Mucosa of descending colon (tissue), 3 donors: ENCODE data around the gene ADGRB2. TPM values are rescaled to one million over a fixed set of nuclear protein-coding genes. Genes with fewer than 3 reads are reported as not detected.

Experiments used
- ATAC-seq: fragments of 200-7000 bp; cut with Tn5 transposase; one replicate; pipeline ENCODE4 v1.9.1; 2020; ENCODE audit warnings: mild to moderate bottlenecking, moderate library complexity
- DNase-seq, 3 donors: peaks; one replicate each; pipeline ENCODE4 v3.0.0-alpha.2; 2020
- H3K36me3 ChIP-seq: fragments of 200-600 bp; one replicate; pipeline ENCODE4 v1.8.0; 2021; ENCODE audit warnings: low read depth, mild to moderate bottlenecking
- H3K4me1 ChIP-seq: fragments of 200-600 bp; one replicate; pipeline ENCODE4 v1.8.0; 2021; ENCODE audit warnings: low read depth, mild to moderate bottlenecking
- H3K4me3 ChIP-seq: fragments of 200-600 bp; one replicate; pipeline ENCODE4 v1.8.0; 2021; ENCODE audit warnings: mild to moderate bottlenecking
- H3K9me3 ChIP-seq: fragments of 200-600 bp; one replicate; pipeline ENCODE4 v1.8.0; 2021; ENCODE audit warnings: mild to moderate bottlenecking
- intact Hi-C, 2 donors: fragments of 100-400 bp; cut with DNase I in 1 of 2; cut with micrococcal nuclease in 1 of 2; formaldehyde crosslinking; loops; one replicate each; pipeline versions ENCODE4 v1.11.0 to v1.11.1; 2022; cut with DNase I, micrococcal nuclease
- total RNA-seq, 3 donors: library from RNA; stranded (reverse); fragmentation: NEBNext Ultra II Directional in 2 of 3; extraction: Animal tissue kit (Norgen Biotek cat#: 25700) in 2 of 3; gene quantifications; one replicate each; pipeline versions ENCODE4 v1.2.1 to v1.2.4, GENCODE V29; 2021 to 2023
- TF ChIP-seq, protein P1 (sequence below): fragments of 200-600 bp; IDR thresholded peaks from one replicate; pipeline ENCODE4 v1.8.0; 2022; ENCODE audit warnings: antibody characterized with exemption, mild to moderate bottlenecking
- donor health status: DM: no; HTN: no; CAD: no; lungs with moderate emphysema.
- donor health status: DM: no; HTN: no; CAD: no.
- donor health status: DM: no; HTN: yes; CAD: no.

The ADGRB2 gene
- total RNA-seq, 3 donors from 2014 or later, result 0.55 to 3.8 (median 0.65) TPM

- Histone ChIP-seq H3K4me1 (peaks cover 3% of the 10 kb centered on the region), H3K4me3 (no peak overlapping the region), H3K9me3 (no peaks in the 10 kb centered on the region), H3K36me3 (no peaks in the 10 kb centered on the region)
- intact Hi-C loops, result loop anchor here (5.0 kb wide), 2 partner anchors 120 to 125 kb away; no protein-coding TSS in a partner anchor
- no peak for ATAC-seq
- TF ChIP-seq, protein P1, sequence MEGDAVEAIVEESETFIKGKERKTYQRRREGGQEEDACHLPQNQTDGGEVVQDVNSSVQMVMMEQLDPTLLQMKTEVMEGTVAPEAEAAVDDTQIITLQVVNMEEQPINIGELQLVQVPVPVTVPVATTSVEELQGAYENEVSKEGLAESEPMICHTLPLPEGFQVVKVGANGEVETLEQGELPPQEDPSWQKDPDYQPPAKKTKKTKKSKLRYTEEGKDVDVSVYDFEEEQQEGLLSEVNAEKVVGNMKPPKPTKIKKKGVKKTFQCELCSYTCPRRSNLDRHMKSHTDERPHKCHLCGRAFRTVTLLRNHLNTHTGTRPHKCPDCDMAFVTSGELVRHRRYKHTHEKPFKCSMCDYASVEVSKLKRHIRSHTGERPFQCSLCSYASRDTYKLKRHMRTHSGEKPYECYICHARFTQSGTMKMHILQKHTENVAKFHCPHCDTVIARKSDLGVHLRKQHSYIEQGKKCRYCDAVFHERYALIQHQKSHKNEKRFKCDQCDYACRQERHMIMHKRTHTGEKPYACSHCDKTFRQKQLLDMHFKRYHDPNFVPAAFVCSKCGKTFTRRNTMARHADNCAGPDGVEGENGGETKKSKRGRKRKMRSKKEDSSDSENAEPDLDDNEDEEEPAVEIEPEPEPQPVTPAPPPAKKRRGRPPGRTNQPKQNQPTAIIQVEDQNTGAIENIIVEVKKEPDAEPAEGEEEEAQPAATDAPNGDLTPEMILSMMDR, result no peak
- no peak for DNase-seq
Observed at GRCh38 chr1:31787786-31788137, 23.6 kb upstream of the ADGRB2 start.

DNA sequence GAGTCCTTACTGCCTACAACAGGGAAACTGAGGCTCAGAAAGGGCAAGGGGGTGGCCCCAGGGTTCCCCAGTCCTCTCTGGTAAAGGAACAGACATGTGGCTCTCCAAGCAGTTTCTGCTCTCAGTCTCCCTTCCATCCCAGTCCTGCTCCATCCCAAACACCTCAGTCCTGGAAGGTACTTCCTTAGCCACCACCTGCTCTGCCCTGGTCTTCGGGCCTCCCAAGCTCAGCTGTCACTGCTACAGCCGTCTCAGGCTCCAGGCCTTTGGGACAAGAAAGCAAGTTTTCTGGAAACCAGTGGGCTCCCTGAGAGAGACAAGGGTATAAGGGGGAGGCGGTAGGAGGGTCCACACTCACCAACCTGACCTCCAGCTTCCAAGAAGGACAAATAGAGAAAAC is 23.1 kb upstream of the ADGRB2 start:
- Histone ChIP-seq H3K36me3 (no peaks in the 10 kb centered on the region), H3K4me1 (peaks cover 3% of the 10 kb centered on the region), H3K9me3 (no peaks in the 10 kb centered on the region), H3K4me3 (no peak overlapping the region)
- DNase-seq (no peak), ATAC-seq (no peak)
- TF ChIP-seq, protein P1, result no peak
- intact Hi-C loops, result loop anchor here (5.0 kb wide), 2 partner anchors 120 to 125 kb away; no protein-coding TSS in a partner anchor

DNA sequence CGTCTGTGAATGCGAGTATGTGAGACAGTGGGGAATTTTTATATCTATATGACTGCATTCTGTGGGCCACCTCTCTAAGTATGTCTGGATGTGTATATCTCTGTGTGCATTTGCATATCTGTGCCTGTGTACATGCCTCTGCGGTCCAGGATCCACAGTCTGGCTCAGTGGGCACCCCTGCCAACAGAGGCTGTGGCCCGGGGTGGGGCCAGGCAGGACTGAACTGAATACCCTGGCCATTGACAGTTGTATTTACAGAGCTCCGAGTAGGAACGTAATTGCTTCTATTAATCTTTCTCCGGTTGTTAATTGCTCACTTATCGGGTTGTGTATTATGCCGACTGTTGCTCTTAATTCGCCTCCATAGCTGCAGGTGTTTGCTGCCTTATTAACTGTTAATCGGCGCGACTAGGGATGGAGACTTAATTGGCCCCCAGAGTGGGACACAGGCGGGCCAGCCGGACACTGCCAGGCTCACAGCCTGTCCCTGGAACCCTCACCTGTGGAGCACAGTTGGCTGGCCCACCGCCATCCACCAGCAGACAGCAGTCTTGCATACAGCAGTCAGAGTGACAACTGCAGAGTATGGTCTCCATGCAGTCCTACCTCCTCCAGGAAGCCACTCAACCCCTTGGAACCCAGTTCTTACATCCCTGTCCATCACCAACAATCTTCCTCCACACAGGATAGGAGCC is 22.4 kb upstream of the ADGRB2 start:
- DNase-seq (no peak), ATAC-seq (no peak)
- H3K9me3 ChIP-seq, result no peaks in the 10 kb centered on the region
- H3K4me3 ChIP-seq, result no peak overlapping the region
- no peaks in the 10 kb centered on the region for H3K36me3 ChIP-seq
- TF ChIP-seq, protein P1, result no peak
- H3K4me1 ChIP-seq, result peaks cover 3% of the 10 kb centered on the region
- intact Hi-C loops, result loop anchor here (5.0 kb wide), 2 partner anchors 119 to 124 kb away; no protein-coding TSS in a partner anchor

DNA sequence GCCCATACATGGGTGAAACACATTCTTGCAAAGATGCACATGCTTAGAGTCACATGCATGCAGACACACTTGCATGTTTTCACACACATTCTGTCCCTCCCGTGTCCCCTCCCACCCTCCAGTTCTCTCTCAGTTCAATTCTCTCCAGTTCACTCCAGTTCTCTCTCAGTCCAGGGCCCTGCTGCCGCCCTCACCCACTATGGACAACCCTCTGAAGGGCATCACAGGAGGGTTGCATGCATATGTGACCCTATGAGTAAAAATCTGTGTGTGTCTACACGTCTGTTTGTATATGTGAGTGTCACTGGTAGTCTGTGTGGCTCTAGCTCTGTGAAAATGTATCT is 21.8 kb upstream of the ADGRB2 start:
- intact Hi-C loops, result loop anchor here (5.0 kb wide), 2 partner anchors 119 to 124 kb away; no protein-coding TSS in a partner anchor

DNA sequence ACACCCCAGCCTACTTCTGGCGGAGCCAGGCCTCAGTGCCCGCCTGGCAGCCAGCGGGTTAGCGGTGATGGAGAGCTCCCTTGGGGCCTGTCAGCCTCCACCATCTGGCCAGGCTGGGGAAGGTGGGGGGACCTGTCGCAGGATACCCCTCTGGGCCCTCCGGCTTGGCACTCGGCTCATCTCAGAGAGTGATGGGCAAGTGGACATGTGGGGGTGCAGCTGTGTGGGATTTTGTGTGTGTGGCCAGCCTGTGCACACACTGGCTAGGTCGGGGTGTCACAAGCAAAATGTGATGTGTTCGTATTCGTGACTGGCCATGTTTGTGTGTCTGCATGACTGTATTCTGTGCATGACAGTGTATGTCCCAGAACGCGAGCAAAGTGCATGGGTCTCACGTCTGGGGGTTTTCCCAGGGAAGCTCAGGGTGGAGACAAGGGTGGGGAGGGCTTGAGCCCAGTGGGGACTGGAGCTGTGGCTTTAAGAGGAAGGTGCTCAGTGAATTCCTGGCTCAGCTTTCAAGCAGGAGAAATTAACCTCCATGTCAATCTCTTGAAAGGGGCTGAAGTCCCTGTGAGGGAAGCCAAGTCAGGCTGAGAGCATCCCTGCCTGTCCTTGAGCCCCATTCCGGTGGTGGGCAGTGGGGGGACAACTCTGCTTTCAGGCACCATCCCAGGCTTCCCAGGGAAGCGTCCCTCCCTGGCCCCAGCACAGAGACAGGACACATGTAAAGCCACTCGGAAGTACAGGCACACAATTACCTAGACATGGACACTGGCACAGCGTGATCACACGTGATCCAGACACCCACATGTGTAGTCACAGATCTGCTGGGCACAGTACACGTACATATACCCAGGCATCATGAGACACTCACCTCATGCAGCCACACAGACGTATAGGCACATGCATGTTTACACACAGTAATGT is 21.1 kb upstream of the ADGRB2 start:
- no peak for ATAC-seq
- intact Hi-C loops, result loop anchor here (5.0 kb wide), 2 partner anchors 118 to 123 kb away; no protein-coding TSS in a partner anchor

More for the DNA sequence above, 21.8 kb upstream of the ADGRB2 start:
- Histone ChIP-seq H3K36me3 (no peaks in the 10 kb centered on the region), H3K4me1 (peaks cover 3% of the 10 kb centered on the region), H3K4me3 (no peak overlapping the region), H3K9me3 (no peaks in the 10 kb centered on the region)
- TF ChIP-seq, protein P1, result no peak
- DNase-seq (no peak), ATAC-seq (no peak)

More for the DNA sequence above, 21.1 kb upstream of the ADGRB2 start:
- TF ChIP-seq, protein P1, result no peak
- Histone ChIP-seq H3K4me1 (peaks cover 3% of the 10 kb centered on the region), H3K9me3 (no peaks in the 10 kb centered on the region), H3K36me3 (no peaks in the 10 kb centered on the region), H3K4me3 (no peak overlapping the region)
- no peak for DNase-seq
